H1 (cell line): ENCODE measurements around the gene SPOCK1. TPM values are rescaled to one million over a fixed set of nuclear protein-coding genes. Genes with fewer than 3 reads are reported as not detected.

Experiments used
- CTCF ChIA-PET: fragments of 300-600 bp; sonication (Branson Sonifier 250); formaldehyde crosslinking; loops from one replicate; lab custom pipeline; 2021; ENCODE audit not compliant: partially characterized antibody; lab: Charles Lee
- POLR2A ChIA-PET: fragments of 300-600 bp; sonication (Branson Sonifier 250); formaldehyde crosslinking; loops from one replicate; lab custom pipeline; 2021; ENCODE audit warnings: inconsistent platforms; ENCODE audit not compliant: partially characterized antibody; lab: Charles Lee
- DNase-seq, 2 experiments: peaks; one replicate each; pipeline versions ENCODE4 v3.0.0 to v3.0.0-alpha.2; 2010 to 2022; ENCODE audit warnings: low spot score in 2 of 2, low read depth in 1 of 2, mixed read lengths in 1 of 2
- FAIRE-seq: peaks from 2 replicates; lab custom pipeline; 2011; peaks lifted over from hg19 to GRCh38; lab: Jason Lieb, UNC
- H2AFZ ChIP-seq: 2 replicates; pipeline ENCODE4 v1.8.1; 2012; ENCODE audit warnings: low read length, inconsistent platforms
- H2AK5ac ChIP-seq: 2 replicates; pipeline ENCODE4 v1.6.1; 2013; ENCODE audit warnings: low read depth, low read length
- H2BK120ac ChIP-seq: replicated peaks from 2 replicates; pipeline ENCODE3; 2013; ENCODE audit warnings: low read depth, low read length, inconsistent platforms
- H2BK12ac ChIP-seq: 2 replicates; pipeline ENCODE4 v1.6.1; 2013; ENCODE audit warnings: low read depth, low read length
- H2BK15ac ChIP-seq: 2 replicates; pipeline ENCODE4 v1.6.1; 2013; ENCODE audit warnings: low read length
- H2BK20ac ChIP-seq: 2 replicates; pipeline ENCODE4 v1.6.1; 2013; ENCODE audit warnings: low read length
- H2BK5ac ChIP-seq: 2 replicates; pipeline ENCODE4 v1.6.1; 2013; ENCODE audit warnings: low read depth, low read length
- H3K14ac ChIP-seq: 2 replicates; pipeline ENCODE4 v1.6.1; 2013; ENCODE audit warnings: inconsistent platforms; ENCODE audit not compliant: insufficient read length
- H3K18ac ChIP-seq: 2 replicates; pipeline ENCODE4 v1.6.1; 2013; ENCODE audit warnings: low read length; ENCODE audit errors: extremely low read depth
- H3K23ac ChIP-seq: 2 replicates; pipeline ENCODE4 v1.6.1; 2013; ENCODE audit warnings: inconsistent platforms; ENCODE audit not compliant: insufficient read length
- H3K23me2 ChIP-seq: 2 replicates; pipeline ENCODE4 v1.6.1; 2013; ENCODE audit warnings: low read depth, low read length
- H3K27ac ChIP-seq: 2 replicates; pipeline ENCODE4 v1.6.1; 2011; ENCODE audit warnings: low read depth, low read length, inconsistent platforms
- H3K27me3 ChIP-seq, 4 experiments: replicated peaks in 1 of 4; 1 replicate in 1 of 4; 2 replicates in 3 of 4; pipeline versions ENCODE4 v1.6.1 to v1.8.1; 2011 to 2013; ENCODE audit warnings: low read length in 3 of 4, mild to moderate bottlenecking in 3 of 4, inconsistent platforms in 2 of 4, mixed read lengths in 2 of 4, moderate library complexity in 1 of 4; ENCODE audit not compliant: control insufficient read depth in 3 of 4, insufficient read depth in 3 of 4; ENCODE audit errors: extremely low read depth in 1 of 4
- H3K36me3 ChIP-seq, 4 experiments: 2 replicates each; pipeline versions ENCODE4 v1.6.1 to v1.8.1; 2011 to 2013; ENCODE audit warnings: mild to moderate bottlenecking in 4 of 4, low read length in 3 of 4, moderate library complexity in 2 of 4, control low read depth in 1 of 4, inconsistent platforms in 1 of 4; ENCODE audit not compliant: insufficient read depth in 4 of 4, control insufficient read depth in 2 of 4
- H3K4ac ChIP-seq: replicated peaks from 2 replicates; pipeline ENCODE3; 2013; ENCODE audit warnings: low read length, low read depth, mixed read lengths, inconsistent platforms; ENCODE audit not compliant: insufficient read length
- H3K4me1 ChIP-seq, 4 experiments: replicated peaks in 1 of 4; 1 replicate in 1 of 4; 2 replicates in 3 of 4; pipeline versions ENCODE4 v1.6.1 to v1.8.1; 2011 to 2013; ENCODE audit warnings: low read length in 3 of 4, inconsistent platforms in 2 of 4, mixed read lengths in 1 of 4; ENCODE audit not compliant: insufficient read depth in 4 of 4, control insufficient read depth in 3 of 4
- H3K4me2 ChIP-seq, 2 experiments: 2 replicates each; pipeline versions ENCODE4 v1.6.1 to v1.8.1; 2011 to 2013; ENCODE audit warnings: low read depth in 2 of 2, low read length in 2 of 2, control low read depth in 1 of 2, inconsistent platforms in 1 of 2, mild to moderate bottlenecking in 1 of 2; ENCODE audit not compliant: insufficient read depth in 1 of 2
- H3K4me3 ChIP-seq, 4 experiments: fragments of 200-600, 300-600 bp in 1 of 4; sonication (generic), shearing (Covaris generic), sonication (Bioruptor Twin) in 1 of 4; 2 replicates each; pipeline versions ENCODE4 v1.5.1 to v1.8.1; 2011 to 2016; ENCODE audit warnings: low read length in 4 of 4, low read depth in 3 of 4, control low read depth in 2 of 4, inconsistent platforms in 2 of 4, mild to moderate bottlenecking in 2 of 4, mixed read lengths in 1 of 4, moderate library complexity in 1 of 4; ENCODE audit not compliant: insufficient read depth in 2 of 4; ENCODE audit errors: extremely low read depth in 1 of 4
- H3K56ac ChIP-seq: replicated peaks from 2 replicates; pipeline ENCODE3; 2013; ENCODE audit warnings: low read depth, mild to moderate bottlenecking, mixed read lengths, low read length, inconsistent platforms; ENCODE audit not compliant: insufficient read length
- H3K79me1 ChIP-seq: 2 replicates; pipeline ENCODE4 v1.6.1; 2013; ENCODE audit warnings: low read depth, low read length, control low read depth
- H3K79me2 ChIP-seq, 2 experiments: 2 replicates each; pipeline versions ENCODE4 v1.6.1 to v1.8.1; 2012 to 2013; ENCODE audit warnings: low read length in 2 of 2, mild to moderate bottlenecking in 2 of 2, inconsistent platforms in 1 of 2; ENCODE audit not compliant: insufficient read depth in 2 of 2, control insufficient read depth in 1 of 2
- H3K9ac ChIP-seq, 4 experiments: replicated peaks in 1 of 4; 1 replicate in 1 of 4; 2 replicates in 3 of 4; pipeline versions ENCODE4 v1.6.1 to v1.8.1; 2011 to 2013; ENCODE audit warnings: low read depth in 3 of 4, low read length in 3 of 4, control low read depth in 2 of 4, mild to moderate bottlenecking in 2 of 4, moderate library complexity in 2 of 4, inconsistent platforms in 1 of 4; ENCODE audit errors: extremely low read depth in 1 of 4
- H3K9me3 ChIP-seq, 2 experiments: 2 replicates each; pipeline versions ENCODE4 v1.6.1 to v1.8.1; 2012 to 2013; ENCODE audit warnings: mild to moderate bottlenecking in 2 of 2, moderate library complexity in 2 of 2, control low read depth in 1 of 2, inconsistent platforms in 1 of 2, low read depth in 1 of 2, low read length in 1 of 2, mixed read lengths in 1 of 2; ENCODE audit not compliant: insufficient read depth in 2 of 2
- H4K20me1 ChIP-seq, 2 experiments: replicated peaks in 1 of 2; 2 replicates each; pipeline versions ENCODE3 to v1.8.1; 2011 to 2013; ENCODE audit warnings: inconsistent platforms in 2 of 2, low read length in 2 of 2, mild to moderate bottlenecking in 1 of 2; ENCODE audit not compliant: insufficient read depth in 2 of 2, control insufficient read depth in 1 of 2
- H4K5ac ChIP-seq: 2 replicates; pipeline ENCODE4 v1.6.1; 2013; ENCODE audit warnings: low read length, low read depth, mixed read lengths, inconsistent platforms; ENCODE audit not compliant: insufficient read length
- H4K8ac ChIP-seq: 2 replicates; pipeline ENCODE4 v1.8.0; 2013; ENCODE audit warnings: mild to moderate bottlenecking, moderate library complexity, low read length, inconsistent platforms; ENCODE audit not compliant: insufficient read depth; ENCODE audit errors: extremely low read depth
- H4K91ac ChIP-seq: replicated peaks from 2 replicates; pipeline ENCODE3; 2013; ENCODE audit warnings: low read length, mixed read lengths, inconsistent platforms; ENCODE audit not compliant: insufficient read length
- BRCA1 ChIP-seq: IDR thresholded peaks from 2 replicates; pipeline ENCODE4 v1.6.1; 2012; ENCODE audit warnings: low read depth, low read length, improper control_type of control experiment
- CBX8 ChIP-seq: fragments of 300-800, 300-1000 bp; sonication (generic); IDR thresholded peaks from 2 replicates; pipeline ENCODE4 v1.7.1; 2016; ENCODE audit warnings: low read depth, low read length, borderline replicate concordance
- CEBPB ChIP-seq: IDR thresholded peaks from 2 replicates; pipeline ENCODE4 v1.6.1; 2012; ENCODE audit warnings: low read depth, low read length
- FOSL1 ChIP-seq: IDR thresholded peaks from 2 replicates; pipeline ENCODE4 v1.6.1; 2011; ENCODE audit warnings: mild to moderate bottlenecking, low read depth, low read length, moderate library complexity; ENCODE audit not compliant: insufficient read depth
- HDAC2 ChIP-seq, 2 experiments: fragments of 300-600 bp in 1 of 2; sonication (generic) in 1 of 2; IDR thresholded peaks; 2 replicates each; pipeline ENCODE4 v1.6.1; 2011 to 2012; ENCODE audit warnings: low read depth in 2 of 2, low read length in 2 of 2, mild to moderate bottlenecking in 2 of 2, moderate library complexity in 2 of 2, borderline replicate concordance in 1 of 2, inconsistent platforms in 1 of 2
- JUN ChIP-seq: IDR thresholded peaks from 2 replicates; pipeline ENCODE4 v1.6.1; 2011; ENCODE audit warnings: low read depth, mild to moderate bottlenecking, improper control_type of control experiment, low read length
- KDM4A ChIP-seq: IDR thresholded peaks from one replicate; pipeline ENCODE4 v1.7.1; 2012; ENCODE audit warnings: low read depth, mild to moderate bottlenecking, moderate library complexity, low read length, inconsistent platforms; ENCODE audit not compliant: severe bottlenecking
- NANOG ChIP-seq: IDR thresholded peaks from 2 replicates; pipeline ENCODE4 v1.6.1; 2011; ENCODE audit warnings: low read length, low read depth, mild to moderate bottlenecking, inconsistent platforms; ENCODE audit not compliant: insufficient read depth, poor library complexity, severe bottlenecking
- RNF2 ChIP-seq: fragments of 200-900, 300-1000 bp; sonication (generic); IDR thresholded peaks from 2 replicates; pipeline ENCODE4 v1.7.1; 2016; ENCODE audit warnings: borderline replicate concordance, low read depth, mild to moderate bottlenecking, antibody characterized with exemption, low read length; ENCODE audit not compliant: poor library complexity, severe bottlenecking; ENCODE audit errors: missing control alignments
- SIX5 ChIP-seq: IDR thresholded peaks from 2 replicates; pipeline ENCODE4 v1.6.1; 2011; ENCODE audit warnings: mild to moderate bottlenecking, low read depth, low read length
- SP4 ChIP-seq: IDR thresholded peaks from 2 replicates; pipeline ENCODE4 v1.6.1; 2012; ENCODE audit warnings: low read length, inconsistent platforms
- WGBS, 2 experiments: shearing (Covaris generic) in 1 of 2; methylation state at CpG; one replicate each; pipeline versions ENCODE4 v1.1.6 to v1.1.7; 2013 to 2015; ENCODE audit warnings: low lambda C conversion rate in 2 of 2, mixed read lengths in 2 of 2, inconsistent platforms in 1 of 2, low coverage in 1 of 2, missing lambda C conversion rate in 1 of 2; ENCODE audit not compliant: insufficient replicate concordance in 2 of 2, insufficient coverage in 1 of 2, insufficient read length in 1 of 2; ENCODE audit errors: extremely low coverage in 1 of 2, missing lambda C conversion rate in 1 of 2; 5-methylcytosine and 5-hydroxymethylcytosine counted together
- polyA plus RNA-seq, 7 experiments: library from polyadenylated mRNA; depleted of rRNA in 3 of 7; stranded (reverse) in 5 of 7; unstranded in 2 of 7; fragments of >200 nt in 5 of 7; fragments of 200-250 nt in 2 of 7; gene quantifications; 1 replicate in 5 of 7; 2 replicates in 1 of 7; 4 replicates in 1 of 7; pipeline versions ENCODE4 v1.2.1 to v1.2.3, GENCODE V29; 2011 to 2013; ENCODE audit warnings: missing spikeins in 2 of 7, mixed read lengths in 2 of 7
- total RNA-seq: library from RNA; stranded (reverse); fragmentation: NEBNext Ultra II Directional; extraction: Animal tissue kit (Norgen Biotek cat#: 25700); gene quantifications from 2 replicates; pipeline ENCODE4 v1.2.1, GENCODE V29; 2021
- TF ChIP-seq, protein P1 (sequence below): IDR thresholded peaks from 2 replicates; pipeline ENCODE4 v1.6.1; 2011; ENCODE audit warnings: low read length, improper control_type of control experiment

Gene SPOCK1
- total and polyA plus RNA-seq, 2 of the 8 experiments (the other 6 are each of a cell fraction or from before 2014, with no cell fraction given): 6.9 to 18.1 TPM

DNA sequence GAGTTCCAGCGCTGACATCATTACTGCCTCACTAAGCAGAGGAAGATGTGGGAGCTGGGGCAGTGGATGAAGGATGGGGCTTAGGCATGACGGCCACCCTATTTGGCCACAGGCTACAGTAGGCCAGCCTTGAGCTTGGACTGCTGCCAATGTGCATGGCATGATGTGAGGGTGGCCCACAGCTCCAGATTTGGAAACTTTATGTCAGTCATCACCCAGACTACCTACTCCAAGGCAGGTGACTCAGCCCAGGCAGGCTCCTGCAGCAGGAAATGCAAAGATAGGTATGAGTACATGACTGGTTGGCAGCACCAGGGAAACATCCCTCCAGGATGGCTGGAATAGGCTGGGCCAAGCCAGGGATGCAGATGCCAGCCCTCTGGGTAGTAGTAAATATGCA, 303.6 kb downstream of the SPOCK1 start:
- CTCF ChIA-PET: interaction anchor here (0.7 to 1.7 kb wide), 3 partner anchors 9 to 14 kb away, joined by 3 to 7 read pairs (median 4); no protein-coding TSS in a partner anchor
- H4K5ac ChIP-seq: no peak overlapping the region
- TF ChIP-seq SP4 (no peak), FOSL1 (no peak), KDM4A (no peak), HDAC2 (IDR thresholded peaks at IDR 0.05; ENCODE audit: borderline replicate concordance in 1 of 2, low read depth in 2 of 2, low read length in 2 of 2) (no peak), BRCA1 (no peak), JUN (no peak), CEBPB (no peak), RNF2 (no peak), SIX5 (no peak), NANOG (no peak), CBX8 (no peak)
- TF ChIP-seq, protein P1, sequence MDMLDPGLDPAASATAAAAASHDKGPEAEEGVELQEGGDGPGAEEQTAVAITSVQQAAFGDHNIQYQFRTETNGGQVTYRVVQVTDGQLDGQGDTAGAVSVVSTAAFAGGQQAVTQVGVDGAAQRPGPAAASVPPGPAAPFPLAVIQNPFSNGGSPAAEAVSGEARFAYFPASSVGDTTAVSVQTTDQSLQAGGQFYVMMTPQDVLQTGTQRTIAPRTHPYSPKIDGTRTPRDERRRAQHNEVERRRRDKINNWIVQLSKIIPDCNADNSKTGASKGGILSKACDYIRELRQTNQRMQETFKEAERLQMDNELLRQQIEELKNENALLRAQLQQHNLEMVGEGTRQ: no peak

More for the DNA sequence above, 303.6 kb downstream of the SPOCK1 start:
- Histone ChIP-seq H3K9ac (no peak overlapping the region), H3K27ac (no peak overlapping the region), H3K79me1 (no peaks in the 10 kb centered on the region), H2BK15ac (no peak overlapping the region; the same call in 1 of the 2 replicates), H3K4me2 (no peak overlapping the region), H2BK12ac (no peak overlapping the region), H4K8ac (no peak overlapping the region), H4K91ac (no peak overlapping the region), H3K4ac (no peak overlapping the region), H3K14ac (no peak overlapping the region), H2AK5ac (no peak overlapping the region), H2BK5ac (no peak overlapping the region), H2BK120ac (no peak overlapping the region), H3K56ac (no peak overlapping the region), H3K27me3 (no peaks in the 10 kb centered on the region), H3K23ac (no peak overlapping the region), H3K18ac (no peak overlapping the region), H2BK20ac (no peak overlapping the region), H3K4me3 (no peak overlapping the region), H3K23me2 (no peaks in the 10 kb centered on the region), H4K20me1 (no peaks in the 10 kb centered on the region), H3K79me2 (no peaks in the 10 kb centered on the region), H3K9me3 (no peaks in the 10 kb centered on the region), H3K4me1 (peaks cover 2 to 7% (median 4%) of the 10 kb centered on the region in 4 experiments; a peak in 5 of 7 replicates), H2AFZ (no peak overlapping the region), H3K36me3 (no peaks in the 10 kb centered on the region)
- POLR2A ChIA-PET: no interaction called here
- WGBS, 2 experiments: 86% methylated on average over 2 of the region's 2 CpGs; no CpG with 5 or more reads in 1 of the 2 experiments
- DNase-seq (no peak), FAIRE-seq (no peak)
